Measurements from ENCODE around the gene CEP170.
"Not testable (repeated sequence)": the region's sequence is repeated elsewhere in the genome, so short reads cannot be mapped to it uniquely, and the experiment has no call there.

Gene CEP170

DNA sequence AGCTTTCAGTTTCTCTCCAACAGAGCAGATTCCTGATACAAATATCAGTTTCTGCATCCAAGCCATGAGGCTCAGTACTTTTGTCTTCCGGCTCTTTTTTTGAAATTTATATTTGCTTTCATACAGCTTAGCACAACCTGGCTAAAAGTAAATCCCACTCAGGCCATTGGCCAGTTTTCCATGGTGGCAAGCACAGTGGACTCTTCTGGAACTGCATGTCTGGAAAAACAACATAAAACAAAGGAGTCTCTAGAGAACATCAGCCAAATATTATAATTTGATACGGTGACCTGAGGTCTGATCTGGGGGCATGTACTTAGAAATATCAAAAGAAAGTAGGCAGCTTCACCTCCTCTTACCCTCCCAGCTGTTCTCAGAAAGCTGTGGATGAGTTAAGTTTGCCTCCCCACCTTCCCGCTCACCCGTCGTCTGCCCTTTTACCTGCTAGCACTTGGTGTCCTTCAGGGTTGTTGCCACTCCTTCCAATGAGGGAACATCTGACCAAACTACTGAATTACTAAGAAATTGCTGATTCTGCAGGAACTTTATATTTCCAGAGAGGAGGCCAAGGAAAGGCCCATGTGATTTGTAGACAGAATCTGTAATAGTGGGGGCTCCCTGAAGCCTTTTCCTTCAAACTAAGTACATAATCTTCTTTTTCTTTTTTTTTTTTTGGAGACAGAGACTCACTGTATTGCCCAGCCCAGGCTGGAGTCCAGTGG lies 136.3 kb downstream of the CEP170 start:
- not testable (repeated sequence) for H3K9ac ChIP-seq (ENCODE audit: low read length); H3K27ac ChIP-seq (ENCODE audit: low read depth, low read length); H3K36me3 ChIP-seq (ENCODE audit: control insufficient read depth, insufficient read depth, low read length); H3K9me3 ChIP-seq (ENCODE audit: control insufficient read depth, insufficient read depth, low read depth, low read length); H3K27me3 ChIP-seq (ENCODE audit: control insufficient read depth, insufficient read depth, low read length); H3K4me1 ChIP-seq (ENCODE audit: control insufficient read depth, insufficient read depth, low read length); H3K4me3 ChIP-seq (ENCODE audit: low read depth, low read length)

DNA sequence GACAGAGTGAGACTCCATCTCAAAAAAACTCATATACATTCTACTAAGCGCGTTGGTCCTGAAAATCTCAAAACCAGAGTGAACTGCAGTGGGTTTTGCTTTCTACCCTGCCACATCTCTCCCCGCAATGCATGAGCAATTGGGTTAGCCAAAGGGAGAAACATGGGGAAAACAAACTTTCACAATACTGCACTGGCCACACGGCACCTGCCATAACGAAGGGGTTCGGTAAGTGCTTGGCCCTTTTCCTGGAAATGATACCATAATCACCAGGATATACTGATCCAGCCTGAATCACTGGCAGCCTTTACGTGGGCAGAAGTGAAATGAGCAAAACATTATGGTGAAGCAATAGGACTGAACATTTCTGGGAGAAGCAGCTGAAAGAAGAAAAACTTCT lies 138.9 kb downstream of the CEP170 start:
- not testable (repeated sequence) for H3K9me3 ChIP-seq (ENCODE audit: control insufficient read depth, insufficient read depth, low read depth, low read length); H3K27ac ChIP-seq (ENCODE audit: low read depth, low read length); H3K27me3 ChIP-seq (ENCODE audit: control insufficient read depth, insufficient read depth, low read length); H3K9ac ChIP-seq (ENCODE audit: low read length); H3K4me1 ChIP-seq (ENCODE audit: control insufficient read depth, insufficient read depth, low read length); H3K36me3 ChIP-seq (ENCODE audit: control insufficient read depth, insufficient read depth, low read length); H3K4me3 ChIP-seq (ENCODE audit: low read depth, low read length)

DNA sequence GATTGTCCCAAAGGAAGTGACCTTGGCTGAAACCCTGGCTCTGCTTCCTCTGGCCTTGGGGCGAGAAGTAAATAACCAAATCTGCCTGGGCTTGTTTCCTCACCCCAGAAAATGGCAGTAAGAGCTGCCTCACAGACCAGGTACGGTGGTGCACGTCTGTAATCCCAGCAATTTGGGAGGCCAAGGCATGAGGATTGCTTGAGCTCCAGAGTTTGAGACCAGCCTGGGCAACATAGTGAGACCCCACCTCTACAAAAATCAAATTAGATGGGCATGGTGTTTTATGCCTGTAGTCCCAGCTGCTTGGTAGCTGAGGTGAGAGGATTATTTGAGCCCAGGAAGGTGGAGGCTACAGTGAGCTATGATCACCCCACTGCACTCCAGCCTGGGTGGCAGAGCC lies 140.3 kb downstream of the CEP170 start:
- H3K27me3 ChIP-seq (ENCODE audit: control insufficient read depth, insufficient read depth, low read length); H3K27ac ChIP-seq (ENCODE audit: low read depth, low read length); H3K9ac ChIP-seq (ENCODE audit: low read length); H3K4me1 ChIP-seq (ENCODE audit: control insufficient read depth, insufficient read depth, low read length); H3K4me3 ChIP-seq (ENCODE audit: low read depth, low read length); H3K9me3 ChIP-seq (ENCODE audit: control insufficient read depth, insufficient read depth, low read depth, low read length); H3K36me3 ChIP-seq (ENCODE audit: control insufficient read depth, insufficient read depth, low read length): not testable (repeated sequence)

DNA sequence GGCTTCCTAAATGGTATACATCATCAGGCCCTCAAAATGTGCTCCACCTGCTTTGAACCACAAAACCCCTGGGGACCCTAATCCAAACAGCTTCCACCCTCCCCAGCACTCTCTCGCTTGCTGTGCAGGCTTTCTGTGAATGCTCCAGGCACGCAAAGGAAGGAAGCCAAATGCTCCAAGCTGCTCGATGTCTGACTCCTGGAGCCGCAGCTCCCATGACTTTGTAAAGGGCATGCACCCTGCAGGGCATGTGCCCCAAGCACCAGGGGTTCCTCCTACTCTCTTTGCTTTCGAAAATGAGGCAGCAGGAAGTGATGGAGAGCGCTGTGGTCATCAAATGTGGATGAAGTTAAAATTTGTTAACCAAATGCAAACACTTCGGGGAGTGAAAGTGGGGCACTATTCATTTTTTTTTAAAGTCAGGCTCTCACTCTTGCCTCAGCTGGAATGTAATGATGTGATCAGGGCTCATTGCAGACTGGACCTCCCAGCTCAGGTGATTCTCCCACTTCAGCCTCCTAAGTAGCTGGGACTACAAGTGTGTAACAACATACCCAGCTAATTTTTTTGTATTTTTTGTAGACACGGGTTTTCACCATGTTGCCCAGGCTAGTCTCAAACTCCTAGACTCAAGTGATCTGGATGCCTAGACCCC lies 140.9 kb downstream of the CEP170 start:
- H3K27me3 ChIP-seq (ENCODE audit: control insufficient read depth, insufficient read depth, low read length); H3K27ac ChIP-seq (ENCODE audit: low read depth, low read length); H3K9ac ChIP-seq (ENCODE audit: low read length); H3K4me1 ChIP-seq (ENCODE audit: control insufficient read depth, insufficient read depth, low read length); H3K9me3 ChIP-seq (ENCODE audit: control insufficient read depth, insufficient read depth, low read depth, low read length); H3K36me3 ChIP-seq (ENCODE audit: control insufficient read depth, insufficient read depth, low read length); H3K4me3 ChIP-seq (ENCODE audit: low read depth, low read length): not testable (repeated sequence)

DNA sequence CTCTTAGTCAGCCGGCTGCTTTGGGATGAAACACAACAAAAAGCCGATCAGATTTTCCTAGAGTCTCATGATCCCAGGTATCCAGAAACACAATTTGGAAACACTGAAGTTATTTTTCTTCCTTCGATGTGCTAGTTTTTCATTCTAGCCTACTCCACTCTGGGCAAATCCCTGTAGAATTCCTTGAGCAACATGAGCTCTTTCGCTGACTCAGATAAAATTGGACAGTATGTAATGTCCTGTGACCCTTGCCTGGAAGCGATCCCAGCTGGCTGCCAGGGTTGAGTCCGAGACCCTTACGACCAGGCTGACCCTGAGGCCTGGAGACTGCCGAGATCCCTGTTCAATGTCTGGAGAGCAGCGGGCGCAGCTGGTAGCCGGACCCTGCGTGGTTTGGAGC lies 147.9 kb downstream of the CEP170 start:
- not testable (repeated sequence) for H3K27ac ChIP-seq (ENCODE audit: low read depth, low read length); H3K4me3 ChIP-seq (ENCODE audit: low read depth, low read length); H3K36me3 ChIP-seq (ENCODE audit: control insufficient read depth, insufficient read depth, low read length); H3K9ac ChIP-seq (ENCODE audit: low read length); H3K27me3 ChIP-seq (ENCODE audit: control insufficient read depth, insufficient read depth, low read length); H3K9me3 ChIP-seq (ENCODE audit: control insufficient read depth, insufficient read depth, low read depth, low read length); H3K4me1 ChIP-seq (ENCODE audit: control insufficient read depth, insufficient read depth, low read length)

DNA sequence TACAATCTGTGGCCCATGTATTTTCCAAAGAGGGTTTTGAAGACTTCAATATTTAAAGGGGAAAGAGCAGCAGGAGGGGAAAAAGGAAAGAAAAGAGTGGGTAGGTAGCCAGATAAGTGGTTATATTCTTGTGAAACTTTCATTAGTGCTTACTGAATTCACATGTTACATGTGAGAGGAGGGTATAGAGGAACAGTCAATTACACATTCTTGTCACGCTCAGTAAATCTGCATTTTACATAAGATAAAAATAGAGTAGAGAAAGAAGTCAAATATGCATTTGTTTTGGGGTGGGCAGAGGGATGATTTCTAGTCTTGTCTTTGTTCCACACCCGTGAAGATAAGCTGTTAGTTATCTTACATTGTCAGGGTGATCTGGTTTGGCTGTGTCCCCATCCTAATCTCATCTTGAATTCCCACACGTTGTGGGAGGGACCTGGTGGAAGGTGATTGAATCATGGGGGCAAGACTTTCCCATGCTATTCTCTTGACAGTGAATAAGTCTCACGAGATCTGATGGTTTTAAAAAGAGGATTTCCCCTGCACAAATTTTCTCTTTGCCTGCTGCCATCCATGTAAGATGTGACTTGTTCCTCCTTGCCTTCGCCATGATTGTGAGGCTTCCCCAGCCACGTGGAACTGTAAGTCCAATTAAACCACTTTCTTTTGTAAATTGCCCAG lies 149.3 kb downstream of the CEP170 start:
- H3K9me3 ChIP-seq (ENCODE audit: control insufficient read depth, insufficient read depth, low read depth, low read length); H3K4me3 ChIP-seq (ENCODE audit: low read depth, low read length); H3K36me3 ChIP-seq (ENCODE audit: control insufficient read depth, insufficient read depth, low read length); H3K4me1 ChIP-seq (ENCODE audit: control insufficient read depth, insufficient read depth, low read length); H3K27me3 ChIP-seq (ENCODE audit: control insufficient read depth, insufficient read depth, low read length); H3K27ac ChIP-seq (ENCODE audit: low read depth, low read length); H3K9ac ChIP-seq (ENCODE audit: low read length): not testable (repeated sequence)

DNA sequence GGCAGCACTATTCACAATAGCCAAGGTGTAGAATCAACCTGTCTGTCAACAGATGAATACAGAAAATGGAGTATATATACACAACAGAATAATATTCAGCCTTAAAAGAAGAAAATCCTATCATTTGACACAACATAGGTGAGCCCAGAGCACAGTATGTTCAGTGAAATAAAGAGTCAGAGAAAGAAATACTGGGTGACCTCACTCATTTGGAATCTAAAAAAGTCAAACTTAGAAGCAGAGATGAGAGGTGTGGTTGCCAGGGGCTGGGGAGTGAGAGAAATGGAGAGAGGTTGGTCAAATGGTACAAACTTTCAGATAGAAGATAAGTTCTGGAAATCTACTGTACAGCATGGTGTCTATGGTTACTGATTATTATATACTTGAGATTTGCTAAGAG lies 150.0 kb downstream of the CEP170 start:
- not testable (repeated sequence) for H3K27ac ChIP-seq (ENCODE audit: low read depth, low read length); H3K9me3 ChIP-seq (ENCODE audit: control insufficient read depth, insufficient read depth, low read depth, low read length); H3K9ac ChIP-seq (ENCODE audit: low read length); H3K36me3 ChIP-seq (ENCODE audit: control insufficient read depth, insufficient read depth, low read length); H3K27me3 ChIP-seq (ENCODE audit: control insufficient read depth, insufficient read depth, low read length); H3K4me3 ChIP-seq (ENCODE audit: low read depth, low read length); H3K4me1 ChIP-seq (ENCODE audit: control insufficient read depth, insufficient read depth, low read length)

DNA sequence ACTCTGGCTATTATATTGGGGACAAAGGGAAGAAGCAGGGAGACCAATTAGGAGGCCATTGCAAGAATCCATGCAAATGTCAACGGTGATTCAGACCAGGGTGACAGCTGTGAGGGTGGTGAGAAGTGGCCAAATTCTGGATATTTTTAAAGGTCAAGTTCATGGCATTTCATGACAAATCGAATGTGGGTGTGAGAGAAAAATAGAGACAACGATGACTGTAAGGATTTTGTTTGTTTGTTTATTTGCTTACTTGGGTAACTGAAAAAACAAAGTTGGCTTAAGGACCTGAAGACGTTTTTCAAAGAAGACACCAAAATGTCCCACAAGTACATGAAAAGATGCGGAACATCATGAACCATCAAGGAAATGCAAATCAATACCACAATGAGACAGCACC lies 150.6 kb downstream of the CEP170 start:
- H3K4me3 ChIP-seq (ENCODE audit: low read depth, low read length), result not testable (repeated sequence)

DNA sequence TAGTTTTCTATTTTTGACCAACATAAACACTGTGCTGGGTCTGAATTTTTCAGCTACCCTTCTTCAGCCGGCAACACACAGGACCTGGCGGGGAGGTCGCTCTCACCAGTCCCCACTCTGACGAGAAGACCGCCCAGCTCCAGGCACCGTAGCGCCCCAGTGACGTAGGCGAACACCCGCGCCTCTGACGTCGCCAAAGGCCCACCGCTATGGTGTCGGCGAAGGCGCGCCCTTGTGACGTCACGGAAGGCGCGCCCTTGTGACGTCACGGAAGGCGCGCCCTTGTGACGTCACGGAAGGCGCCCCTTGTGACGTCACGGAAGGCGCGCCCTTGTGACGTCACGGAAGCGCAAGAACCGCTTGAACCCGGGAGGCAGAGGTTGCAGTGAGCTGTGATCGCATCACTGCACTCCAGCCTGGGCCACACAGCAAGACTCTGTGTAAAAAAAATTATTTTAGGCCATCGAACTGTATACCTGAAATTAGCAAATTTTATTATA lies 153.5 kb downstream of the CEP170 start:
- H3K4me3 ChIP-seq (ENCODE audit: low read depth, low read length), result not testable (repeated sequence)

More for the DNA sequence above, 150.6 kb downstream of the CEP170 start:
- not testable (repeated sequence) for H3K4me1 ChIP-seq (ENCODE audit: control insufficient read depth, insufficient read depth, low read length); H3K27ac ChIP-seq (ENCODE audit: low read depth, low read length); H3K9me3 ChIP-seq (ENCODE audit: control insufficient read depth, insufficient read depth, low read depth, low read length); H3K9ac ChIP-seq (ENCODE audit: low read length); H3K36me3 ChIP-seq (ENCODE audit: control insufficient read depth, insufficient read depth, low read length); H3K27me3 ChIP-seq (ENCODE audit: control insufficient read depth, insufficient read depth, low read length)

DNA sequence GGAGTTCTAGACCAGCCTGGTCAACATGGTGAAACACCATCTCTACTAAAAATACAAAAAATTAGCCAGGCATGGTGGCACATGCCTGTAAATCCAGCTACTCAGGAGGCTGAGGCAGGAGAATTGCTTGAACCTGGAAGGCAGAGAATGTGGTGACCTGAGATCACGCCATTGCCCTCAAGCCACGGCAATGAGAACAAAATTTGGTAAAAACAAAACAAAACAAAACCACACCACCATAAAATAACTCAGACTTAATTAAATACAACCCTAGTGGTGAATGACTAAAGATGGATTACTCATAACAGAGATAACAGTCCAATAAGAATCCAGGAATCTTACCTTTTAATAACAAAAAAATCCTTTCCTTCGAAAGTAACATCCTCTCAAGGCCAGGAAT lies 167.7 kb downstream of the CEP170 start:
- not testable (repeated sequence) for H3K4me3 ChIP-seq (ENCODE audit: low read depth, low read length); H3K27ac ChIP-seq (ENCODE audit: low read depth, low read length); H3K27me3 ChIP-seq (ENCODE audit: control insufficient read depth, insufficient read depth, low read length); H3K4me1 ChIP-seq (ENCODE audit: control insufficient read depth, insufficient read depth, low read length); H3K36me3 ChIP-seq (ENCODE audit: control insufficient read depth, insufficient read depth, low read length); H3K9ac ChIP-seq (ENCODE audit: low read length); H3K9me3 ChIP-seq (ENCODE audit: control insufficient read depth, insufficient read depth, low read depth, low read length)

More for the DNA sequence above, 153.5 kb downstream of the CEP170 start:
- H3K9ac ChIP-seq (ENCODE audit: low read length); H3K36me3 ChIP-seq (ENCODE audit: control insufficient read depth, insufficient read depth, low read length); H3K27me3 ChIP-seq (ENCODE audit: control insufficient read depth, insufficient read depth, low read length); H3K9me3 ChIP-seq (ENCODE audit: control insufficient read depth, insufficient read depth, low read depth, low read length); H3K4me1 ChIP-seq (ENCODE audit: control insufficient read depth, insufficient read depth, low read length); H3K27ac ChIP-seq (ENCODE audit: low read depth, low read length): not testable (repeated sequence)

Data from HUES6 (cell line).